ENCODE data around the gene ZBTB16.
A peak's percentile ranks its signal among the peaks of the same experiment; 100 is the strongest.

Gene ZBTB16

DNA sequence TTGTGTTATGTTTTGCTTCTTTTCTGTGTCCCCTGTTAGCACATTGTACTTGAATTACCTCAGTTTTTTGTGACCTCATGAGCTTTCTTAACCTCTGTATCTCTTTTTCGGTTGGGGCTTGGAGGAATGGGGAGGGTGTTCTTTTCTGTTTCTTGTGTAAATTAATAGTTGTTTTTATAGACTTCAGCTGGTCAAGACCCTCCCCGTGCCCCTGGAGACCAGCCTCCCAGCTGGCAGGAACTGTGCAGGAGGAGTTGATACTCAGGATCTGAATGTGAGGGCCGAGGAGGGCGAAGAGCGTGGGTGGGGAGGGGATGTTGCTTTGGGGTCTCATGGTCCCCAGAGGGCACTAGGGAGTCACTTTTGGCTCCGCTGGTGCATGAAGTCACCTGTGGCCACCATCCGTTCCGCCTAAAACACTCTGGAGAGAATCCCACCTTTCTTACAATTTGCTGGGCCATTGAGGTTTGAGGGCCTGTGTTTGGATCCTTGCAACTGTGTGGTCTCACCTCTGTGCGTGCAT lies 192.4 kb downstream of the ZBTB16 start:
- Mint-ChIP-seq H3K27ac (no peak overlapping the region), H3K27me3 (no peaks in the 10 kb centered on the region), H3K4me3 (no peak overlapping the region), H3K4me1 (no peaks in the 10 kb centered on the region), H3K9me3 (no peaks in the 10 kb centered on the region), H3K36me3 (peaks cover 1% of the 10 kb centered on the region)

DNA sequence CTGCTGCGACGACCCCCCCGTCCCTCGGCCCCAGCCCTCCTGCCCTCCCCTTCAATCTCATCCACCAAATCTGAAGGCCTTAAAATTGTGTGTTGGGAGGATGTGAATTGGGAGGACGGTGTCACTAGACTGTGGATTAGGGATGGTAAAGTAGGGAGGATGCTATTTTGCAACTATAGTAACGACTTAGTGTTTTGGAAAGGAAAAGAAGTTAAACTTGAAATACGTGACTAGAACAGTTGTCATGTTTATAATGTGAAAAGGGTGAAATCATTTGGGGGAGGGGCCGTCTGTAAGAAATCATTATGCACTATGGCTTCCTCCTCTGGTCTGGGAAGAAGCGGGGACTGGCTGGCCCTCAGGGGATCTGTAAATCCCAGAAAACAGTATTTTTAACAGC lies 193.3 kb downstream of the ZBTB16 start:
- Mint-ChIP-seq H3K27ac (peak overlapping the region; percentile 15), H3K4me1 (no peaks in the 10 kb centered on the region), H3K4me3 (no peak overlapping the region)

DNA sequence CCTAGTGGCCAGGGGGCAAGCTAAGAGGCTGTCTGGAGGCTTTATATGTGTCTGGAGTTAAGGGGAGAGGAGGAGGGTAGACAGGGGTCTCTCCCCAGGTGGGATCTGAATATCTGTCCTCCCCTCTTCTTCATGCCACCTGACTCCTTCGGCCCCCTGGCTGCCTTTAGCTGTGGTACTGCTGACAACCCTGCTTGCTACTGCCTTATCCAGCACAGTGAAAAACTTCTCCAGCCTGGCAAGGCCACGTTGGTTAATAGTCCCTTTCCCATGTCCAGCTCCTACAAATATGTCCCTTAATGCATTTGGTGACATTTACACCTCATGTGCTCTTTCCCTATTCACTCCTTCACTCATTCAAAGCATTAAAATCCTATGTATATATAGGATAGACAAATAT lies 194.3 kb downstream of the ZBTB16 start:
- Mint-ChIP-seq H3K27ac (no peak overlapping the region), H3K36me3 (no peaks in the 10 kb centered on the region), H3K27me3 (no peaks in the 10 kb centered on the region), H3K4me3 (no peak overlapping the region), H3K4me1 (peaks cover 2% of the 10 kb centered on the region), H3K9me3 (no peaks in the 10 kb centered on the region)

More for the DNA sequence above, 193.3 kb downstream of the ZBTB16 start:
- Mint-ChIP-seq H3K36me3 (no peaks in the 10 kb centered on the region), H3K9me3 (no peaks in the 10 kb centered on the region), H3K27me3 (no peaks in the 10 kb centered on the region)

DNA sequence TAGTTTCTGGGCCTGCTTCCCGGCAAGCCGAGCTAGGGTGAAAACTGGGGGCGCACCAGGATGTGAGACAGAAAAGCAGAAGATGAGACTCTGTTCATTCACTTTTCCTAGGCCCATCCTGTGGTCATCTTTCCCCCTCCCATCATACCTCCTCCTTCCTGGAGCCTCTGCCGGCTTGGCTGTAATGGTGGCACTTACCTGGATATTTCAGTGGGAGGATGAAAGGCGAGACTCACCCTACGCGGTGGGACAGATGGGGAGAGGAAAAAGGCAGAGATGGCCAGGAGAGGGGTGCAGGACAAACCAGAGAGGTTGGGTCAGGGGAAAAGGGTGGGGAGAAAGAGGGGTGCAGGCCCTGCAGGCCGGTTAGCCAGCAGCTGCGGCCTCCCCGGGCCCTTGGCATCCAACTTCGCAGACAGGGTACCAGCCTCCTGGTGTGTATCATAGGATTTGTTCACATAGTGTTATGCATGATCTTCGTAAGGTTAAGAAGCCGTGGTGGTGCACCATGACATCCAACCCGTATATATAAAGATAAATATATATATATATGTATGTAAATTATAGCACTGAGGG lies 195.1 kb downstream of the ZBTB16 start:
- peaks cover 4% of the 10 kb centered on the region for H3K4me1 Mint-ChIP-seq
- H3K4me3 Mint-ChIP-seq, result no peak overlapping the region
- H3K36me3 Mint-ChIP-seq, result no peaks in the 10 kb centered on the region
- no peak overlapping the region for H3K27ac Mint-ChIP-seq
- H3K9me3 Mint-ChIP-seq, result no peaks in the 10 kb centered on the region
- no peaks in the 10 kb centered on the region for H3K27me3 Mint-ChIP-seq

DNA sequence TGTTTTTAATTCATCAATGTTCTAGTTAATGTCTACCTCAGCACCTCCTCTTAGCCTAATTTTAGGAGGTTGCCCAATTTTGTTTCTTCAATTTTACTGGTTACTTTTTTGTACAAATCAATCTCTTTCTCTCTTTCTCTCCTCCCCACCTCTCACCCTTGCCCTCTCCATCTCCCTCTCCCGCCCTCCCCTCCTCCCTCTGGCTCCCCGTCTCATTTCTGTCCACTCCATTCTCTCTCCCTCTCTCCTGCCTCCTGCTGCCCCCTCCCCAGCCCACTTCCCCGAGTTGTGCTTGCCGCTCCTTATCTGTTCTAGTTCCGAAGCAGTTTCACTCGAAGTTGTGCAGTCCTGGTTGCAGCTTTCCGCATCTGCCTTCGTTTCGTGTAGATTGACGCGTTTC lies 195.8 kb downstream of the ZBTB16 start:
- H3K4me1 Mint-ChIP-seq, result peaks cover 4% of the 10 kb centered on the region
- H3K4me3 Mint-ChIP-seq, result no peak overlapping the region
- no peaks in the 10 kb centered on the region for H3K9me3 Mint-ChIP-seq
- no peak overlapping the region for H3K27ac Mint-ChIP-seq
- no peaks in the 10 kb centered on the region for H3K27me3 Mint-ChIP-seq
- no peaks in the 10 kb centered on the region for H3K36me3 Mint-ChIP-seq

DNA sequence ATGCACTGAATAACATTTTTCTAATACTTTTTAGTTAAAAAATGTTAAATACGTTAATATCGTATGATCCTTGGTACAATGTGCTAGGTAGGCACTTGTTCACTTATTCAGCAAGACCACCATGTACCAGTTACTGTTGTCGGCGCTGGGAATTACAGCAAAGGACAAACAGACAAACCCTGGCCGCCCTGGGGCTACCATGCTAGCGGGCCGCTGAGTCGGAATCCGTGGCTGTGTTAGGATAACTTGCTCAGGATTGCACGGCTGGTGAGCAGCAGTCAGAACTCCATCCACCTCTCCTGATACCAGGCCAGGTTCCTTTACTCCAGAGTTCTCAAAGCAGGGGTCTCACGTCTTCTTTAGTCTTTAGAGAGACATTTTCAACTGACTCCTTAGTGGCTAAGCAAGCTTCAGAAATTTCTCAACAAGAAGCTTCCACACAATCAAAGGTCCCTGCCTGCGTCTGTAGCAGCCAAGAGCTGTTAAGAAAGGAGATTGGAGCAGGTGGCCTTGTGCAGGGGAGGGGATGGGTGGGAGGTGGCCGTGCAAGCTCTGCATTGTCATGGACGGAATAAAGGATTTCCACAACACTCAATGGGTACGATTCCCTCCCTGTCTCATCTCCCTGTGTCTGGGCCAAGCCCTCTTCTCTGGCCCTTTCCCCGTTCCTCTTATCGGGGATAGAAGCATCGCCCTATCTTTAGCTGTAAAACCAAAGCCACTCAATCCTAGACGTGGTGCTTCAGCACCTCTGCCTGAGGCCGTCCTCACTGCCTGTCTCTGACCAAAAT lies 196.9 kb downstream of the ZBTB16 start:
- Mint-ChIP-seq H3K4me1 (peaks cover 4% of the 10 kb centered on the region), H3K27me3 (no peaks in the 10 kb centered on the region), H3K27ac (no peak overlapping the region), H3K4me3 (no peak overlapping the region), H3K36me3 (no peaks in the 10 kb centered on the region), H3K9me3 (no peaks in the 10 kb centered on the region)

DNA sequence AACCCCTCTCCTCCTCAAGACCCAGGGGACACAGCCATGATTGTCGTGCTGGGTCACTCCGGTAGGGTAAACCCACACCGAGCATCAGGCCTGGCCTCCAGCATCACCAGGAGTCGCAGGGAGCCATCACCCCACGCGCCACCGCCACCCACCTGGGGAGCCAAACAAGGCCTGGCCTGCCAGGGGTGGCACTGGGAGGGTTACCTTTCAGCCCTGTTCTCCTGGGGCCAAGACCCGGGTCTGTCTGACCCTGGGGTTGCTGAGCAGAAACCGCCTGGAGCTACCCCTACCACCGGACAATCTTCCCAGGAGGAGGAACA lies 197.4 kb downstream of the ZBTB16 start:
- Mint-ChIP-seq H3K9me3 (no peaks in the 10 kb centered on the region), H3K27ac (no peak overlapping the region), H3K27me3 (no peaks in the 10 kb centered on the region), H3K4me1 (peaks cover 4% of the 10 kb centered on the region), H3K36me3 (no peaks in the 10 kb centered on the region), H3K4me3 (no peak overlapping the region)

DNA sequence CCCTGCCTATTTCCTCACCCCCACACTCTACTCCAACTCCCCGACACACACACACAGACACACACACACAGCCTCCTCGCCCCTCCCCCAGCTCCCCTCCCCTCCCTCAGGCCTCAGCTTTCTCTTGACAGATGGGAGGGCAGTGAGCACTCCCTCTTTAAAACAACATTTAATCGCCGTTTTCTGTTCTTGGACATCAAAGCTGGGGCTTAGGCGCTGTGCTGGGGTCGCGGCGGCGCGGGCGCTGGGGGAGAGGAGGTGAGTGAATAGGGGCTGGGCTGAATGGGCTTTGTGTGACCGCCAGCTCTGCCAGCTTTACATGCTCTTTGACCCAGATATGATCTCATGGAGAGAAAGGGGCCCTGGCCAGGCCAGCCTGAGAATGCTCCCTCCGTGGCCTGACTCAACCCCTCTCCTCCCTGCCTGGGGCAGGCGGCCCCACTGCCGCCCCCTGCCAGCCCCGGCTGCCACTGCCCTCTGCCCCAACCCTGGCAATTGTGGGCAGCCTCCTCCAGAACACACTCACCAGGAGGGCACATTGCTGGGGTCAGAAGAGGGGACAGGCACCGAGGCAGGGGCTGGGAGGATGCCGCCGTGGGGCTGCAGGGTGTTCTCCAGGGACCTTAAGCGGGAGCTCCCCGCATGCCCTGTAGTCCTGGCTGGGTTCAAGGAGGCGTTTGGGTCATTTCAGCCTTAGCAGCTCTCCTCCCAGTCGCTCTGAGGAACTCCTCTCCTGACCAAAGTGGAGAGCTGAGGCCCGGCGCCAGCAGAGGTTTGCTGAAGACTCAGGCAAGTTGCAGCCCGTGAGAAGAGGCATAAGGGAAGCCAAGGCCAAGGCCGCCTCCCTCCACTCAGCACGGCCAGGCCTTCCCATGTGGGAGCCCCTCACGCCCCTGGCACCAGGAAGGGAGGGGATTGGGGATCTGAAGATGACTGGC lies 198.4 kb downstream of the ZBTB16 start:
- Mint-ChIP-seq H3K4me3 (no peak overlapping the region), H3K36me3 (no peaks in the 10 kb centered on the region), H3K4me1 (peaks cover 4% of the 10 kb centered on the region), H3K27ac (no peak overlapping the region), H3K27me3 (no peaks in the 10 kb centered on the region), H3K9me3 (no peaks in the 10 kb centered on the region)

DNA sequence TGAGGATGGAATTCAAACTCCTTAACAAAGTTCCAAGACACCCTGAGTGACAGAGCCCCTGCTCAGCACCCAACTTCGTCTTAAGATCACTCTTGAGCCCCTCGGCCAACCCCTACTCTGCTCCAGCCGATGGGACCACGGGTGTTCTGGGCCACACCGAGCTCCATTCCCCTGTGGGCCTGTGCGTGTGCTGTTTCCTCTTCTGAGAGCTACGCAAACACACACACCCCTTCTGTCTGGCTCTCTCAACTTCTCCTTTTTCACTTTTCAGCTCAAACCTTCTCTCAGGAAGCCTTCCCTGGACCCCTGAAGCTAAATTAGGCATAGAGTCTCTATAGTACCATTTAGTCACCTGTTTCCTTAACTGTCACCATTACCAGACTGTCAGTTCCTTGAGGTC lies 199.2 kb downstream of the ZBTB16 start:
- Mint-ChIP-seq H3K36me3 (no peaks in the 10 kb centered on the region), H3K4me3 (no peak overlapping the region), H3K27ac (peak overlapping the region; percentile 41), H3K4me1 (peaks cover 4% of the 10 kb centered on the region), H3K27me3 (no peaks in the 10 kb centered on the region), H3K9me3 (no peaks in the 10 kb centered on the region)

DNA sequence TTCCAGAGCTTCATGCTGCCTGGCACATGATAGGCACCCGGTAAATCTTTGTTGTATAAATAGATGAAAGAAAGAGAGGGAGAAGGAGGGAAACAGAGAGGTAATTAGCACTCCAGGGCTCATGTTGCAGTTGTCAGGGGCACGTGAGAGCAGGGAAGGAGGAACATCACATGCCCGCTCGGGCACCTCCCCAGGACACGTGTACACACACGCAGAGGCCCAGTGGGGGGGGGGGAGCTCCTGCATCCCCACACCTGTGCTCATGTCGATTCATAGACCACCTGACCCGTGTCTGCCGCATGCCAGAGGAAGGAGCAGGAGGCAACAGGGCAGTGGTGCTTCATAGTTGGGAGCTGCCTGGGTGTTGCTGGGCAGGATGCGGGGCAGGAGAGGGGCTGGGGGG lies 199.6 kb downstream of the ZBTB16 start:
- Mint-ChIP-seq H3K27me3 (no peaks in the 10 kb centered on the region), H3K9me3 (no peaks in the 10 kb centered on the region), H3K27ac (no peak overlapping the region), H3K36me3 (no peaks in the 10 kb centered on the region), H3K4me1 (peaks cover 4% of the 10 kb centered on the region), H3K4me3 (no peak overlapping the region)

DNA sequence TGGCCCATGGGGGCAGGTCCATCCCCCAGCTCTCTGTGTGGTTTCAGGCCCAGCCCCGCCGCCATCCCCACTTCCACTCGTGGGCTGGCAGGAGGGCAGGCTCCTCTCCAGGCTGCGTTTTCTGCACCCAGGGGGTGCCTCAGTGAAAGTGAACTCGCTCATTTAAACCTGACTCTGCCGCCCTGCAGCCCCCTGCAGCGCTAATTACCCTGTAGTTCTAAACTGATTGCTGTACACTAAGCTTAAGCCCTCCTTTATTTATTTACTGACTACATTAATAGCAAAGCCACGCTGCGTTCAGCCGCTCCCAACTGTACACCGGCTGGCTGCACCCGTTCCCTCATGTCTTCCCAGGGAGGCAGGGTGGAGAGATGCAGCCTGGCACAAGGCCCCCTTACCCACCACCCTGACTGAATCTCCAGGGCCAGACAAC lies 200.1 kb downstream of the ZBTB16 start:
- no peaks in the 10 kb centered on the region for H3K36me3 Mint-ChIP-seq
- H3K9me3 Mint-ChIP-seq, result no peaks in the 10 kb centered on the region
- peaks cover 4% of the 10 kb centered on the region for H3K4me1 Mint-ChIP-seq
- H3K4me3 Mint-ChIP-seq, result no peak overlapping the region
- H3K27ac Mint-ChIP-seq, result no peak overlapping the region
- no peaks in the 10 kb centered on the region for H3K27me3 Mint-ChIP-seq

DNA sequence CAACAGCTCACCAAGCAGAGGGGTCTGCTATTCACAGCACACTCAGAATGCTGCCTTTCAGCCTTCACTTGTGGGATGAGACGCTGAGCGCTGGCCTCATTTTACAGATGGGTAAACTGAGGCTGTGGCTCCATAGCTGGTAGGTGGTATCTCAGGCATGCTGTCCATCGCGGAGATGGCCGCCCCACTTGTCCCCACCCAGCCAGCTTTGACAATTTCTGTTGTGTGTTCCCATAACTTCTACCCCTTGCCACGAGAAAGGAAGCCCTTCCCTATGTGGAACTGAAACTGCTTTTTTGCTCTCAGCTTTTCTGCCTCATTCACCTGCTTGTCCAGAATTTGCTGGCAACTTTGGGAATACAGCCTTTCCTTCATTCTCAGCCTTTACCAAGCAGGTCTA lies 200.6 kb downstream of the ZBTB16 start:
- Mint-ChIP-seq H3K9me3 (no peaks in the 10 kb centered on the region), H3K4me3 (no peak overlapping the region), H3K36me3 (no peaks in the 10 kb centered on the region), H3K4me1 (peaks cover 4% of the 10 kb centered on the region), H3K27me3 (no peaks in the 10 kb centered on the region), H3K27ac (no peak overlapping the region)

DNA sequence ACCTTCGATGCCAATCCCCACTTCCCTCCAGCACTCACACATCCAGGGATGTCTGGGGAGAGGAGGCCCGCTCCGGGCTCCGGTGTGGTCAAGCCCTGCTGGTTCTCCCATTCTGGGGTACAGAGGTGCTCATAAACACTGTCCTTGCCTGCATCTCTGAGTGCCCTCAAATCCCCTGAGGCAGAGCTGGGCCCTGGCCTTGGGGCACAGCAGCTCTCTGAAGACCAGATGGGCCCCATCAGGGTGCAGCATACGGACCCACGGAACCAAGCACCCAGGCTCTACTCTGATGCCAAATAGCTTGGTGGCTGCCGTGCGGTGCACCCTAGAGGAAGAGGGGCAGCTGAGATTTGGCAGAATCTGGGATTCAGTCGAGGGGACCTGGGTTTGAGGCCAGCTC lies 201.0 kb downstream of the ZBTB16 start:
- Mint-ChIP-seq H3K27ac (no peak overlapping the region), H3K4me1 (peaks cover 4% of the 10 kb centered on the region), H3K4me3 (no peak overlapping the region), H3K36me3 (no peaks in the 10 kb centered on the region), H3K9me3 (no peaks in the 10 kb centered on the region), H3K27me3 (no peaks in the 10 kb centered on the region)

DNA sequence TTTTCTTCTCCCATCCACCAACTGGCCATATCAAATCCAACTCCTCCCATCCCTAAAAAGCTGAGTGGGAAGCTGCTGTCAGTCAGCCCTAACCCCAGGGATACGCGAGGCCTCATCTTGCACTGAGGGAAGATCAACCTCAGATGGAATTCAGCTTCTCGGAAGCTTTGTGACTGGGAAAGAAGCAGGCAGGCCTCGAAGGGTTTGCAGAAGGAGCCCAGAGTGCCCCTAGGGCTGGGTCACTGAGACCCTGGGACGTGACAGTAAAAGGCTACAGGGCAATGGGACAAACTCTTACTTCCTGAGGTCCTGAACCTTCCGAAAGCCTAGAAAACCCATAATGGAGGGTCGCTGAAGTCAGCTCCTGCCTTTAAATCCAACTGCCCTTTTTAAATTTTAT lies 202.3 kb downstream of the ZBTB16 start:
- Mint-ChIP-seq H3K27ac (no peak overlapping the region), H3K36me3 (no peaks in the 10 kb centered on the region), H3K9me3 (no peaks in the 10 kb centered on the region), H3K27me3 (no peaks in the 10 kb centered on the region), H3K4me1 (peaks cover 4% of the 10 kb centered on the region), H3K4me3 (no peak overlapping the region)

DNA sequence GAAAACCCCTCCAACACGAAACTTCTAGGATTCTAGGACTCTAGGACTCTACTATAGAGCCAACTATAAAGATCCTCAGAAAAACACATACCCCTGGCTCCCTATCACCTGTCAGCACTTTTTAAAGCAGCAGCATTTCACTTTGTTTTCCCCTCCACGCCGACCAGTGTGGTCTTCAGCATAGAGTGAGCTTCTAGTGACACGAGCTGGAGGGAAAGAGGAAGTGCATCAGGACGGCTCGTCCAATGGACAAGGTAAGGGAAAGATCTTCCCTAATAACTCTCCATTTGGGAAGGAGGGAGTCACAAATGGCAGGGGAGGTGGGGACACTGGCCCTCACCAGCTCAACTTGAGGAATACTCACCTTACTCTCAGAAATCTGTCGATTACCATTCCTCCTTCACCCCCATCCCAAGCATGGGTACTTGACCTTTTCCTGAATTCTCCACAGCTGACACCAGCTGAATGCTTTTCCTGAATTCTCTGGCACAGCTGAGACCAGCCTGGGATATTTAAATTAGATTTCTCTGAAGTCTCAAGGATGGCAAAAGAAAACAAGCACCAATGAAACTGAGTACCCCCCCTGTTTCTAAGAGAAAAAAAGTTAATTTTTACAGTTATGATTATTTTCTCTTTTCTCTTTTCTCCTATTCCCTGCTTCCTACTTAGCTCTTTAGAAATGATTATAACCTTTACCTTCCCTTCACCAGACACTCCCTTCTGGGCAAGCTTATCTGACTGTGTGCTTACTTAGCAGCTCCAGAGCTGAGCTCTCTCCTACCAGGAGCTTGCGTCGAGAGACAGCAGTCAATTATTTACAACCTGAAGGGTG lies 203.4 kb downstream of the ZBTB16 start:
- no peaks in the 10 kb centered on the region for H3K36me3 Mint-ChIP-seq
- H3K4me3 Mint-ChIP-seq, result no peak overlapping the region
- H3K27ac Mint-ChIP-seq, result no peak overlapping the region
- peaks cover 4% of the 10 kb centered on the region for H3K4me1 Mint-ChIP-seq
- H3K27me3 Mint-ChIP-seq, result no peaks in the 10 kb centered on the region
- H3K9me3 Mint-ChIP-seq, result no peaks in the 10 kb centered on the region
